HG02884 (cell line): ENCODE data around the gene ZNF853.
"Not testable (repeated sequence)": the region's sequence is repeated elsewhere in the genome, so short reads cannot be mapped to it uniquely, and the experiment has no call there.

Source experiments
- ATAC-seq: cut with Tn5 transposase; IDR thresholded peaks from one replicate; pipeline ENCODE4 v1.9.1; 2021; ENCODE audit warnings: mild to moderate bottlenecking, moderate library complexity; ENCODE audit not compliant: unreplicated experiment

Gene ZNF853

DNA sequence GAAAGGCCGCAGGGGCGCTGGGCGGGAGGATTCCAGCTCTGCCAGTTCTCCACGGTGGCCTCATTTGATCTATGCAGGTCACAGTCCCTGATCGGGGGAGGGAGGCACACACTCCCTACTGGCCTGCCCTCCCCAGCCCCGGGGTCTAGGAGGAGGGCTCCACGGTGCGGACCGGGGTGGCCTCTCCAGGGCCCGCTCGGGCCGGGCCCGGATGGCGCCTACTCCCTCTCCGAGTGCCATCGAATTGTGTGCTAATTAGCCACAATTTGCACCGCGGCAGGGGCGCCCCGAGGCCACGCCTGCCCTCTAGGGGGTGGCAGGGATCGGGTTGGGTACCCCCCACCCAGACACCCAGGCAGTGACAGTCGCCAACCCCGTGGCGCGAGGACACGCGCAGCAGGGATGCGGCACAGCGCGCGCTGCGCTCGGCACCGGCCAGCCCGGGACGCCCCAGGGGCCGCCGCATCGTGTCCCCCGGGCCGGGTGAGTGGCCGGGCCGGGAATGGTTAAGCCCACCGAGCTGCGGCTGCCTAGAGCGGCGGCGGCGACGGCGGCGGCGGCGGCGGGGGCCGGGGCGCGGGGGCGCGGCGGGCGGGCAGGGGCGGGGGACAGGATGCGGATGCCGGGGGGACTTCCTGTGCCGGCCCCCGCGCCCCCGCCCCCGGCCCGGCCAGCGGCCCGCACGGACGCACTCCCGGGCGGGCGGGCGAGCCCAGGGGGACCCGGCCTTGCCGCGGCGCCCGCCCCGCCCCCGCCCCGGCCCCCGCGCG, at the start of gene ZNF853:
Gene ZNF853, plus strand, starts transcription at position 658 of the 770 bp plus-strand sequence. CDS start 565 bp downstream, outside the sequence.
- ATAC-seq = no peak

DNA sequence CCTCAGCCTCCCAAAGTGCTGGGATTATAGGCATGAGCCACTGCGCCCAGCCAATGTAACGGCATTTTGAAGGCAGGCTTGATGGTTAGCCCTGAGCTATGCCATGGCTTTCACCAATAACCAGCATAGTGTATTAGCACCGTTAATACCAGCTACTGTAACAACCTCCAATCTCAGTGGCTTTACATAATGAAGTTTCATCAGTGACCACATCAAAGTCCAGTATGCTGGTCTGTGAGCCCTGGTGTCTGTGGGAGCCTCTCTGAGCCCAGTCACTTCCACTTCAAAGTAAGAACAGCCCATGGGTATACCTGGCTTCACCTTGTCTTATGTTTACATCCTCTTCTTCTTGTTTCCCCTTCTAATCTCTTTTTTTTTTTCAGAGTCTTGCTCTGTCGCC, 49.8 kb upstream of the ZNF853 start:
- no peak for ATAC-seq

DNA sequence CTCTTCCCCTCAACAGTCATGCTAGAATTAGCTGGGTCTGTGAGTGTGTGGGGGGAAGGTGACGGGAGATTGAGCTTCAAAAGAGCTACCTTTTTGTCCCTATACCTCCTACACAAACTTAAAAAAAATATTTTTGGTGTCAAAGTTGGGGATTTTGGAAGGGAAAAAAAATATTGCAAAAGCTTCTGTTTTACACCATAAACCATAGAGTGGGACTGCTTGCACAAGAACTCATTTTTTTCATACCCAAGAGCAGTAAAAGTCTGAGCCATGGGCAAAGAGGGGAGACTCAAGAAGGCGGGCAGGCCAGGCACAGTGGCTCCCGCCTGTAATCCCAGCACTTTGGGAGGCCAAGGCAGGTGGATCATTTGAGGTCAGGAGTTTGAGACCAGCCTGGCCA, 47.5 kb upstream of the ZNF853 start:
- ATAC-seq = no peak

DNA sequence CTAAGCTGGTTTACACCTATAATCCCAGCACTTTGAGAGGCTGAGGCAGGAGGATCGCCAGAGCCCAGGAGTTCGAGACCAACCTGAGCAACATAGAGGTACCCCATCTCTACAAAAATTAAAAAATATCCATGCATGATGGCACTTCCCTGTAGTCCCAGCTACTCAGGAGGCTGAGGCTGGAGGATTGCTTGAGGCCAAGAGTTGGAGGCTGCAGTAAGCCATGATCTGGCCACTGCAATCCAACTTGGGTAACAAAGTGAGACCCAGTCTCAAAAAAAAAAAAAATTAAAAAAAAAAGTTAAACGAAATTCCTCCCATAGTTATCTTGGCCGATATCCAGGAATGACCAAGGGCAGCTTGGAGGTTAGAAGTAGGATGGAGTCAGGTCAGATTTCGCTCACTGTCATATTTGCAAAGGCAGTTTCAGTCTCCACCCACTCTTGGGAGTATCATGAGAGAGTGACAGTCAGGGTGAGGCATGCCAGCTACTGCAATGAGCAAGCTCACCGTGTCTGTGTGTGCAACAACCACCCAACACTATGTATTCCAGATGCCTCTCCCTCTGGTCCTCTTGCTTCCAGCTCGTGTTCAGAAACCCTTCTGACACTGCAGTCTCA, 44.1 kb upstream of the ZNF853 start:
- no peak for ATAC-seq

DNA sequence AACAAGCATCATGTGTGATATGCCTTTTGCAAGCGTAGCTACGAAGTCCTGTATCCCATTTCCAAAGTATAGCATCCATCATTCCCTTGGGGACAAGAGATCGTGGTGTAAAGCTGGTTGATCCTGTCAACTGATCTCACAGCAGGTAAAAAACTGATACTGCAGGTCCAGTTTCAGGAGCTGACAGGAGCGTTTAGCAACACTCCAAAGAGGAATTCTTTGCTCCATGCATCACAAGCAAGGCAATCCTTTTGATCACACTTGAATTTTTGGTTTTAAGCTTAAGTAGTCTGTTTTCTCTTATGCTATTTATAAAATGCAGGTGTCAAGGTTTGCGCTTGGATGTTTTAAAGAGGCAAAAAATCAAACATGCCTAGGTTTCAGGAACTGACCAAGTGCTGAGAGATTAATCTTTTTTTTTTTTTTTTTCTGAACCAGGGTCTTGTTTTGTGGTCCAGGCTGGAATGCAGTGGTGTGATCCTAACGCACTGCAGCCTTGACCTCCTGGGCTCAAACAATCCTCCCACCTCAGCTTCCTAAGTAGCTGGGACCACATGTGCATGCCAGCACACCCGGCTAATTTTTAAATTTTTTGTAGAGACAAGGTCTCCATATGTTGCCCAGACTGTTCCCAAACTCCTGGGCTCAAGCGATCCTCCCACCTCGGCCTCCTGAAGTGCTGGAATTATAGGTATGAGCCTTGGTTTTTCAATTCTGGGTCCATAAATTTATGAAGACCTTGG, 40.0 kb upstream of the ZNF853 start:
- no peak for ATAC-seq

DNA sequence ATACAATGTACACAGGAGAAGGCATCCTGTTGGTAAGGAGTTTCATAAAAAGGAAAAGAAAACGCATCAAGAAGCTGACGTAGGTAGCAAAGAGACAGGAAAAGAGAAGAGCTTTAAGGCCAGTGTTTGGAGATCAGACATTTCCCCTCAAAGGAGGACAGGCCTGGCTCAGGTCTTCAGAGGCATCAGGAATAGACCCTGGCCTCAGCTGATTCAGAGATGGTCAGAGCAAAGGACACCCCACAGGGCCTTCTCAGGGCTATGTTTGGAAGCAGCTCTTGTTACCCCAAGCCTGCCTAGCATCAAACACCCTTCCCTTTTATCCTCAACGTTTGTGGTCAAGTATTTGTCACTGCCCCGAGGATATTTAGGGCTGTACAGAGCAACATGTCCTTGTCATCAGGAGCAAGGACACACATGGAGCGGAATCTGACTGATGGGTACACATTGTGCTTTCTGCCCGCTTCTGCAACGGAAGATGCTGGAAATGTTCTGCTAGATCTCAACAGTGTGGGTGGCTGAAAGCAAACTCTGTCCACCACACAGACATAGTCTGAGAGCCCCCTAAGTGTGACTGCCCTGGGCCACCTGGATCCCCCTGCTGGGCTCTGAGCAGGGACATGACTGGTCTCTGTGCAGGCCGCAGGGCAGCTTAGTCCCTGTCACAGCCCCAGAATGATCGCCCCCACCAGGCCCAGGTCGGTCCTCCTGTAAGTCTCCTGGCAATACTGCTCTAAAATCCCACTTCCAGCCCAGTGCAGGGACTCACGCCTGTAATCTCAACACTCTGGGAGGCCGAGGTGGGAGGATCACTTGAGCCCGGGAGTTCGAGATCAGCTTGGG, 39.2 kb upstream of the ZNF853 start:
- no peak for ATAC-seq

DNA sequence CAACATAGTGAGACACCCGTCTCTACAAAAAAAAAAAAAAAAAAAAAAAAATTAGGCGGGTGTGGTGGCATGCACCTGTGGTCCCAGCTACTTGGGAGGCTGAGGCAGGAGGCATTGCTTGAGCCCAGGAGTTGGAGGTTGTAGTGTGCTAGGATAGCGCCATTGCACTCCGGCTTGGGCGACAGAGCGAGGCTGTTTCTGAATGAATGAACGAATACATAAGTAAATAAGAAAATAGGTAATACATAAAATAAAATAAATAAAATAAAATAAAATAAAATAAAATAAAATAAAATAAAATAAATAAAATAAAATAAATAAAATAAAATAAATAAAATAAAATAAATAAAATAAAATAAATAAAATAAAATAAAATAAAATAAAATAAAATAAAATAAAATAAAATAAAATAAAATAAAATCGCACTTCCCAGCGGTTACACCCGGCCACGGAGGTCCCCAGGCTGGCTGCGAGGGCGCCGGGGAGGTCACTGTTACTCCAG, 38.5 kb upstream of the ZNF853 start:
- not testable (repeated sequence) for ATAC-seq

DNA sequence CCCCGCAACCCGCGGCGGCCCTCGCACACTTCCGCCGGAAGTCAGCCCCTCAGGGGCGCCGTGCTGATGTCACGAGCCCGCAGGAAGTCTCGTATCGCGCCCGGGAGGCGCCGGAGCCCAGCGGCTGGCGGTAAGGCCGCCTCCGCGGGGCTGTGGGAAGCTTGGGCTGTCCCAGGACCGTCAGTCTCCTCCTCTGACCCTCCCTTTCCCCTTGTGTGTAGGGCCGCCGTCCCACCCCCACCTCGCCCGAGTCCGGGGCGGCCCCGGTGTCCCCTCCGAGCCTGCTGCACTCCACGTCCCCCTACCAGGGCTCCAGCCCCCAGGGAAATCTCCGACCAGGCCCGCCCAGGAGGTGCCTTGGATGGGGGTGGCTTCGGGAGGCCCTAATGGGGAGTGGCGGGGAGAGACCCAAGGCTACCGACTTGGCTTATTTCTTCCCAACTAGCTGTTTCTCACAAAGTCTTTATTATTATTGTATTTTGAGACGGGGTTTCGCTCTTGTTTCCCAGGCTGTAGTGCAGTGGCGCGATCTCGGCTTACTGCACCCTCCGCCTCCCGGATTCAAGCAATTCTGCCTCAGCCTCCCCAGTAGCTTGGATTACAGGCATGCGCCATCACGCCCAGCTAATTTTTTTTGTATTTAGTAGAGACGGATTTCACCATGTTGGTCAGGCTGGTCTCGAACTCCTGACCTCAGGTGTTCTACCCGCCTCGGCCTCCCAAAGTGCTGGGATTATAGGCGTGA, 37.9 kb upstream of the ZNF853 start, which contains the start of gene ZDHHC4:
Gene ZDHHC4, plus strand, starts transcription at position 86 of the 745 bp plus-strand sequence. CDS start 3,108 bp downstream, outside the sequence.
- peak; percentile 91 for ATAC-seq

DNA sequence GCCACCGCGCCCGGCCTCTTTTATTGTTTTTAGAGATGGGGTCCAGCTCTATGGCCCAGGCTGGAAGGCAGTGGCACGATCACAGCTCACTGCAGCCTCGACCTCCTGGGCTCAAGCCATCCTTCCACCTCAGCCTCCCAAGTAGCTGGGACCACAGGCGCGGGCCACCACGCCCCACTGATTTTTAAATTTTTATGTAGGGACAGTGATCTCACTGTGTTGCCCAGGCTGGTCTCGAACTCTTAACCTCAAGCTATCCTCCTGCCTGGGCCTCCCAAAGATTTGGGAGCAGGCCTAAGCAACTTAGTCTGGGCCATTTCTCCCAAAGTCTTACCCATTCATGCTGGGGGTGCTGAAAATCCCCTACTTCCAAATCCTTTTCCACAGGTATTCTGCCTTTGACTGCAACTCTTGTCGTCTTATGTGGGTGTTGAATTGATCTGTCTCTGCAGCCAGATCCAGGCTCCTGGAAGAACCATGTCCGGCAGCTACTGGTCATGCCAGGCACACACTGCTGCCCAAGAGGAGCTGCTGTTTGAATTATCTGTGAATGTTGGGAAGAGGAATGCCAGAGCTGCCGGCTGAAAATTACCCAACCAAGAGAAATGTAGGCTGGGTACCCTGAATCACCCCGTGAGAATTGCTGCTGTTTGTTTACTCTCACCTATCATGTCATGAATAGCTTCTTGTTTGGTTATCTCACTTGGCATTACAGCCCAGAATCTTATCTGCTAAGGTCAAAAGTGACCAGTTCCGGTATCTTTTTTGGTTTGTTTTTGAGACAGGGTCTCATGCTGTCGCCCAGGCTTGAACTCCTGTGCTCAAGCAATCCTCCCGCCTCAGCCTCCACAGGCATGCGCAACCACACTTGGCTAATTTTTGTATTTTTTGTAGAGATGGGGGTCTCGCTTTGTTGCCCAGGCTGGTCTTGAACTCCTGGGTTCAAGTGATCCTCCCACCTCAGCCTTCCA, 37.0 kb upstream of the ZNF853 start:
- no peak for ATAC-seq

DNA sequence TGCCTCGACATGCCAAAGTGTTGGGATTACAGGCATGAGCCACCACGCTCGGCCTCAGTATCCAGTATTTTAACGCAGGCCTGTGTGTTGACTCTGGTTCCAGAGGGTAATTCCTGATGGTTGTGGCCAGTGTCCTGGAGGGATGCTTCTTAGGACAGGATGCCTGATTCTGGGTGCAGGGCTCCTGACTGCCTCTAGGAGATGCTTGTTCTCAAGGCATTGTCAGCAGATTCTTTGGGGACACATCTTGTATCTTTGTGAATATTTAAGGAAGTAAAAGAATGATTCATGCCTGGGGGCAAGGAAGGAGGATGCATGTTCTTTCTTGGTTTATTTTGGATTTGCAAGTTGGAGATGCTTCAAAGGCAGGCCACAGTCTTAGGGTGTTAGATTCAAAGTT, 36.0 kb upstream of the ZNF853 start:
- no peak for ATAC-seq

DNA sequence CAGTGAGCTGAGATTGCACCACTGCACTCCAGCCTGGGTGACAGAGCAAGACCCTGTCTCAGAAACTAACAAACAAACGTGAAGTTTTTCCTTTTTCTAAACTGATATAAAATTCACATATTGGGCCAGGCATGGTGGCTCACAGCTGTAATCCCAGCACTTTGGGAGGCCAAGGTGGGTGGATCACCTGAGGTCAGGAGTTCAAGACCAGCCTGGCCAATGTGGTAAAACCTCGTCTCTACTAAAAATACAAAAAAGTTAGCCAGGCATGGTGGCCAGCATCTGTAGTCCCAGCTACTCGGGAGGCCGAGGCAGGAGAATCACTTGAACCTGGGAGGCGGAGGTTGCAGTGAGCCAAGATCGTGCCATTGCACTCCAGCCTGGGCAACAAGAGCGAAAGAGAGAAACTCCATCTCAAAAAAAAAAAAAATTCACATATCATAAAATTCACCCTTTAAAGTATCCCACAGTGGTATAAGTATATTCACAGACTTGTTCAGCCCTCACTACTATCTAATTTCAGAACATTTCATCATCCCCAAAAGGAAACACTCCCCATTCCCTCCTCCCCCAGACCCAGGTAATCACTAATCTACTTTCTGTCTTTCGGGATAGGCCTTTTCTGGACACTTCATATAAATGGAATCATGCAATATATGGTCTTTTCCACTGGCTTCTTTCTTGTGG, 29.5 kb upstream of the ZNF853 start:
- not testable (repeated sequence) for ATAC-seq

DNA sequence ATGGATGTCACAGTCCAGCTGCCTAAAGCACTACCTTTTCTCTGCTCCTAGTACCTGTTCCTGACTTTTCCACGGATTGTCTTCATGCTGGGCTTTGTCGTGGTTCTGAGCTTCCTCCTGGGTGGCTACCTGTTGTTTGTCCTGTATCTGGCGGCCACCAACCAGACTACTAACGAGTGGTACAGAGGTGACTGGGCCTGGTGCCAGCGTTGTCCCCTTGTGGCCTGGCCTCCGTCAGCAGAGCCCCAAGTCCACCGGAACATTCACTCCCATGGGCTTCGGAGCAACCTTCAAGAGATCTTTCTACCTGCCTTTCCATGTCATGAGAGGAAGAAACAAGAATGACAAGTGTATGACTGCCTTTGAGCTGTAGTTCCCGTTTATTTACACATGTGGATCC, 26.8 kb upstream of the ZNF853 start:
- no peak for ATAC-seq

DNA sequence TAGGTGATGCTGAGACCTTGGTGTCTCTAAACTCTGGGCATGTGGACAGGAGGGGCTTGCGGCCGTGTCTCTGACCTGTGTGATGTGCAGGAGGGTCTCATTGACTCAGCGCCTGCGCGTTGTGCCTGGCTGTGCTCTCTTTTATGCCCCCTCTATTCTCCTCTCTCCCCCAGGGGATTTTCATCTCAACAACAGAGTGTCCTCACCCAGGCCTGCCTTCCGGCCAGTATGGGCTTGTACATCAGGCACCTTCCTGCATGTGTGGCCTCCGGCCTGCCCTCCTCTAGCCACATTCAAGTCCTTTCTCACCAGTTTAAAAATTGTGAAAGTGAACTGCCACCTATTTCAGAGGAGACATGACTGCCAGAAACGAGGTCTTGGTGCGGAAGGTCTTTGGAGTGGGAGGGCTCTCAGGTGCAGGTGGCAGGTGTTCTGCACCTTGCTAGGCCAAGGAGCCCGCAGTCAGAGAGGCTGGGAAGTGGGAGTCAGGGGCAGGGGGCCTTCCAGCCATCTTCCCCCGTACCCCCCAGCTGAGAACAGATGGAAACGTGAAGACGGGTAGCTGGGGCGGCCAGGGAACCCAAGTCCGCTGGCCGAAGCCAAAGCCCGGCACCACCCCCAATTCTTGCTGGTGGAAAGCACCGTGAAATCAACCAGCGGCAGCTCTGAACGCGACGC, 26.1 kb upstream of the ZNF853 start:
- ATAC-seq = no peak

DNA sequence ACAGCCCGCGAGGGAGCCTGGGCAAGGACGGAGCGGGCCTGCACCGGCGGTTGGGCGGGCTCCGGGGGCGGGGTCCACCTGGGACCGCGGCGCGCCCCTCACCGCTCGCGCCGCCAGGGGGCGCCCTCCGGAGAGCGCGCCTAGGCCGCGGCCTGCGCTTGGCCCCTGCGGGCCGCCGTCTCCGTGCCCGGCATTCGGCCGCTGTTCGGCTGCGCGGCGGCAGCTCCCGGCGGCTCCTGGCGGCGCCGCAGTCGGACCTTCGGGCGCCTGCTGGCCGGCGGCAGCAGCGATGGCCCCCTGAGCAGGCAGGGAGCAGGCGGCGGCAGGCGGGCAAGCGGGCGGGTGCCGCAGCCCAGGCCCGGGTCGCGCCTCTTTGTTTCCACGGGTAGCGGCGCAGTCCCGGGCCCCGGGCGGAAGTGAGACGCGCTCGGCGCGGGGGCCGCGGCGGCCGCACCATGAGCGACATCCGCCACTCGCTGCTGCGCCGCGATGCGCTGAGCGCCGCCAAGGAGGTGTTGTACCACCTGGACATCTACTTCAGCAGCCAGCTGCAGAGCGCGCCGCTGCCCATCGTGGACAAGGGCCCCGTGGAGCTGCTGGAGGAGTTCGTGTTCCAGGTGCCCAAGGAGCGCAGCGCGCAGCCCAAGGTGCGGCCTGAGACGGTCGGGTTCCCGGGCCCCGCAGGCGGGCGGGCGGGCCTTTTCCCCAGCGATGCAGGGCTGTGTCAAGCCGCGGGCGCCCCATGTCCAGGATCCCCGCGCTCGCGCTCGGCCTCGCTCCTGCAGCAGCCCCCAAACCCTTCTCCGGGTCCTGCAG, 25.4 kb upstream of the ZNF853 start, which contains the start of gene INTS15:
Gene INTS15, plus strand, starts transcription at position 193 of the 816 bp plus-strand sequence. Its CDS starts 263 bp downstream, at position 456.
- ATAC-seq = peak; percentile 83

DNA sequence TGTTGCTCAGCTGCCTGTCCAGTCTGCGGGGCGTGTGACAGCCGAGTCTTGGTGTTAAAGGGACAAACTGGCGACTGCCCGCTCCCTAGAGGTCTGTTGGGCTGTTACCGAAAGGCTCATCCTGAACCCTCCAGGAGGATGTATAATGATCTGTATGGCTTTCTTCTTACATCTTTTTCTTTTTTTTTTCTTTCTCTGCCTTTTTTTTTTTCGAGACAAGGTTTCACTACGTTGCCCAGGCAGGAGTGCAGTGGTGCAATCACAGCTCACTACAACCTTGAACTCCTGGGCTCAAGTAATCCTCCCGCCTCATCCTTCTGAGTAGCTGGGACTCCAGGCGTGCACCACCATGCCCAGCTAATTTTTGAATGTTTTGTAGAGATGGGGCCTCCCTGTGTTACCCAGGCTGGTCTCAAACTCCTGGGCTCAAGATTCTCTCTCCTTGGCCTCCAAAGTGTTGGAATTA, 24.7 kb upstream of the ZNF853 start:
- peak; percentile 25 for ATAC-seq

DNA sequence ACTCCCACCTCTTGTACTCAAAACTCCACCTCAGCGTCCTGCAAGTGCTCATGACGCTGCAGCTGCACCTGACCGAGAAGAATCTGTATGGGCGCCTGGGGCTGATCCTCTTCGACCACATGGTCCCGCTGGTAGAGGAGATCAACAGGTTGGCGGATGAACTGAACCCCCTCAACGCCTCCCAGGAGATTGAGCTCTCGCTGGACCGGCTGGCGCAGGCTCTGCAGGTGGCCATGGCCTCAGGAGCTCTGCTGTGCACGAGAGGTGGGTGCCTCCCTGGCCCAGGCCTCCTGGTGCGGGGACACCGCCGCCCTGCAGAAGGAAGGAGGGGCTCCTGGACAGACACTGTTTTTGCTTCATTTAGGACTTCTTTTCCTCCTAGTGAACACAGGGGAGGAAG, 15.3 kb upstream of the ZNF853 start:
- ATAC-seq = no peak
